ENCODE measurements around the gene PCBP3.
"Not testable (repeated sequence)": the region's sequence is repeated elsewhere in the genome, so short reads cannot be mapped to it uniquely, and the experiment has no call there.

The PCBP3 gene

DNA sequence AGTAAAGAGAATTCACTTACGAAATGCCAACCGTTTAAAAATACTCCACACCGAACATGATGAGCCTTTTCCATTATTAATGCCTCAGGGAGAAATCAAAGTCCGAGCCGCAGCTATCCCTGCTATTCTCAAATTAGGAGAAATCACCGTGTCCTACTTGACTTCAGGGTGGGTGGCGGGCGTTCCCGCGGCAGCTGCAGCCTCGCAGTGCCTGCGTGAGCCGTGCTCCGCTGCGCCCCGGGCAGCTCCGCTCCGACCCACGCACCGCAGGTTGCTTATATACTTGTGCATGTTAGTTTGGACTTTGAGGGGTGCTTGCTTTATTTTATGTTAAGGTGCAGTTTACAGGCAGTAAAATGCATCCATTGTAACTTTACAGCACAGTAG, 35.6 kb upstream of the PCBP3 start:
- TF ChIP-seq, protein P1, sequence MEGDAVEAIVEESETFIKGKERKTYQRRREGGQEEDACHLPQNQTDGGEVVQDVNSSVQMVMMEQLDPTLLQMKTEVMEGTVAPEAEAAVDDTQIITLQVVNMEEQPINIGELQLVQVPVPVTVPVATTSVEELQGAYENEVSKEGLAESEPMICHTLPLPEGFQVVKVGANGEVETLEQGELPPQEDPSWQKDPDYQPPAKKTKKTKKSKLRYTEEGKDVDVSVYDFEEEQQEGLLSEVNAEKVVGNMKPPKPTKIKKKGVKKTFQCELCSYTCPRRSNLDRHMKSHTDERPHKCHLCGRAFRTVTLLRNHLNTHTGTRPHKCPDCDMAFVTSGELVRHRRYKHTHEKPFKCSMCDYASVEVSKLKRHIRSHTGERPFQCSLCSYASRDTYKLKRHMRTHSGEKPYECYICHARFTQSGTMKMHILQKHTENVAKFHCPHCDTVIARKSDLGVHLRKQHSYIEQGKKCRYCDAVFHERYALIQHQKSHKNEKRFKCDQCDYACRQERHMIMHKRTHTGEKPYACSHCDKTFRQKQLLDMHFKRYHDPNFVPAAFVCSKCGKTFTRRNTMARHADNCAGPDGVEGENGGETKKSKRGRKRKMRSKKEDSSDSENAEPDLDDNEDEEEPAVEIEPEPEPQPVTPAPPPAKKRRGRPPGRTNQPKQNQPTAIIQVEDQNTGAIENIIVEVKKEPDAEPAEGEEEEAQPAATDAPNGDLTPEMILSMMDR (conservative IDR thresholded peaks at IDR 0.05; ENCODE audit: control insufficient read depth, insufficient read depth, low read depth, low read length): no peak
- DNase-seq (ENCODE audit: low read depth): no peak
- H3K4me3 ChIP-seq (ENCODE audit: control insufficient read depth, low read depth, low read length): no peak overlapping the region

DNA sequence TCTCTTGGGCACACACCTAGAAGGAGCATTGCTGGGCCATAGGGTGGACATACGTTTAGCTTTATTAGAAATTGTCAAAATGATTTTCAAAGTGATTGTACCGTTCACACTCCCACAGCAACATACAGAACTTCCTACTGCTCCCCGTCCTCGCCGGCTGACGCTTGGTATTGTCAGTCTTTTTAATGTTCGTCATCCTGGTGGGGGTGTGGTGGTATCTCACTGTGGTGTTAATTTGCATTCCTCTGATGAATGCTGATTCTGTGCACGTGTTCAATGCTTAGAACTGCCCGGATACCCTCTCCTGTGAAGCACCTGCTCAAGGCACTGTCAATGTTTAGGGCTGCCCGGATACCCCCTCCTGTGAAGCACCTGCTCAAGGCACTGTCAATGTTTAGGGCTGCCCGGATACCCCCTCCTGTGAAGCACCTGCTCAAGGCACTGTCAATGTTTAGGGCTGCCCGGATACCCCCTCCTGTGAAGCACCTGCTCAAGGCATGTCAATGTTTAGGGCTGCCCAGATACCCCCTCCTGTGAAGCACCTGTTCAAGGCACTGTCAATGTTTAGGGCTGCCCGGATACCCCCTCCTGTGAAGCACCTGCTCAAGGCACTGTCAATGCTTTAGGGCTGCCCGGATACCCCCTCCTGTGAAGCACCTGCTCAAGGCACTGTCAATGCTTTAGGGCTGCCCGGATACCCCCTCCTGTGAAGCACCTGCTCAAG, 34.6 kb upstream of the PCBP3 start:
- DNase-seq (ENCODE audit: low read depth); H3K4me3 ChIP-seq (ENCODE audit: control insufficient read depth, low read depth, low read length): not testable (repeated sequence)

DNA sequence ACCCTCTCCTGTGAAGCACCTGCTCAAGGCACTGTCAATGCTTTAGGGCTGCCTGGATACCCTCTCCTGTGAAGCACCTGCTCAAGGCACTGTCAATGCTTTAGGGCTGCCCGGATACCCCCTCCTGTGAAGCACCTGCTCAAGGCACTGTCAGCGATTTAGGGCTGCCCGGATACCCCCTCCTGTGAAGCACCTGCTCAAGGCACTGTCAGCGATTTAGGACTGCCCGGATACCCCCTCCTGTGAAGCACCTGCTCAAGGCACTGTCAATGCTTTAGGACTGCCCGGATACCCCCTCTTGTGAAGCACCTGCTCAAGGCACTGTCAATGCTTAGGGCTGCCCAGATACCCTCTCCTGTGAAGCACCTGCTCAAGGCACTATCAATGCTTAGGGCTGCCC, 33.9 kb upstream of the PCBP3 start:
- DNase-seq (ENCODE audit: low read depth); H3K4me3 ChIP-seq (ENCODE audit: control insufficient read depth, low read depth, low read length): not testable (repeated sequence)

DNA sequence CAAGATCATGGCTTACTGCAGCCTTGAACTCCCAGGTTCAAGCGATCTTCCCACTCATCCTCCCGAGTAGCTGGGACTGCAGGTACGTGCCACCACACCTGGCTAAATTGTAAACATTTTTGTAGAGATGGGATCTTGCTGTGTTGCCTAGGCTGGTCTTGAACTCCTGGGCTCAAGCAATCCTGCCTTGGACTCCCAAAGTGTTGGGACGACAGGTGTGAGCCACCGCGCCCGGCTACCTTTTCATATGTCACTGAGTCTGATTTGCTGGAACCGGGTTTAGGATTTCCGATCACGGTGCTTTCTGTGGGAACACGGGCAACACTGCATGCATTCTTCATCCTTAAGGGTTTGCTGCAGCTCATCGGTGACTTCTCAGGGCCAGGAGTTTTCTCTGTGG, 32.2 kb upstream of the PCBP3 start:
- TF ChIP-seq, protein P1 (conservative IDR thresholded peaks at IDR 0.05; ENCODE audit: control insufficient read depth, insufficient read depth, low read depth, low read length): no peak
- H3K4me3 ChIP-seq (ENCODE audit: control insufficient read depth, low read depth, low read length): no peak overlapping the region
- DNase-seq (ENCODE audit: low read depth): no peak

DNA sequence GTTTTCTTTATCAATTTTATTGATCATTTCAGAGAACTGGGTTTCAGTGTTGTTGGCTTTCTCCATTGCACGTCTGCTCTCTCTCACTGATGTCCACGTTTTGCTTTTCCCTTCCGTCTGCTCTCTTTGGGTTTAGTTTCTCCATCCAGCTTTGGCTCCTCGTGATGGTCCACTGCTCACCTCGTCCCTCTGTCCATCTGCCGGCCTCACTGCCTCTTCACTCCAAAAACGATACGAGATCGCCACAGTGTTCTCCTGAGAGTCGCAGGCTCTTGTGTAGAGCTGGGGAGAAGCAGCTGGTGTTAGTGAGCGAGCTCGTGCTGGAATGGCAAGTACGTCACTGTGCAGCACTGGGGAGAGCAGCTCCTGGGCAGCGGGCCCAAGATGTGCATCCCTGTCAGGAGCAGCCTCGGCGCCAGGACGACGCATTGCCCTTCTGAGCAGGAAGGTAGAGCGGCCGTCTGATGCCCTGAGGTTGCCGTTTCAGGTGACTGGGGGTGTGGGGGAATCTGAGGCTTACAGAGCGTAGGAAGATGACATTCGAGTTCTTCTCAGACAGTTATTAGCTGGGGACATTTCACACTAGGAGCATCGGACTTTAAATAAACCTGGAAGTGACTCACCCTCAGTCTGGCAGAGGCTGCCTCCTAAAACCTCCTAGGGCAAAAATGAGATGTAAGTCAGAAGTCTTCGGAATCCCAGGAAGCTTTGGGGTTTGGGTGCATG, 31.4 kb upstream of the PCBP3 start:
- no peak overlapping the region for H3K4me3 ChIP-seq (ENCODE audit: control insufficient read depth, low read depth, low read length)
- TF ChIP-seq, protein P1 (conservative IDR thresholded peaks at IDR 0.05; ENCODE audit: control insufficient read depth, insufficient read depth, low read depth, low read length): no peak
- DNase-seq (ENCODE audit: low read depth): peak; percentile 89

DNA sequence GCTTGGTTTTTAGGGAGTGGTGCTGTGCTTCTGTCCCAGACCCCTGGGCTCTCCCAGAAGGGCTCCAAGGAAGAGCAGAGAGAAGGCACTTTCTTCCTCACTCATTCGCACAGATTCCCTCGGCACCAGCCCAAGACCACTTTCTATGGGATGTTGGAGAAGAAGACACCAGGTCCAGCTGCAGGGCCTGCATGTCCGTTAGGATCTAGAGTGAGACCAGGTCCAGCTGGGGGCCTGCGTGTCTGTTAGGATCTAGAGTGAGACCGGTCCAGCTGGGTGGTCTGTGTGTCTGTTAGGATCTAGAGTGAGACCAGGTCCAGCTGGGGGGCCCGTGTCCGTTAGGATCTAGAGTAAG, 30.9 kb upstream of the PCBP3 start:
- not testable (repeated sequence) for DNase-seq (ENCODE audit: low read depth); H3K4me3 ChIP-seq (ENCODE audit: control insufficient read depth, low read depth, low read length)

DNA sequence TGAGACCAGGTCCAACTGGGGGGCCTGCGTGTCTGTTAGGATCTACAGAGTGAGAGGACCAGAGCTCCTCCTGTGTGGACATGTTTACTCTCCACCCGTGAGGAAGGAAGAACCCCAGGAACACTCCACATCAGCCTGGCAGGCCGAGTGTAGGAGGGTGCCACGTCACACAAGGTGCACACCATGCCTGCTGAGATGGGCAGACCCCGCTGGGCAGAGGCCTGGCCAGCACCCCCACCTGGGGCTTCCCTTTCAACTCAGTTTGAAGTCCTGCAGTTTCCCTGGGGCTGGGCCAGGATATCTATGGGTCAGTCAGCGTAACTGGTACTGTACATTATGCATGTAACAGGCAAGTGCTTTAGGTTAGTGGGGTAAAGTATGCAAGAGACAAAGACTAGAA, 30.1 kb upstream of the PCBP3 start:
- TF ChIP-seq, protein P1 (conservative IDR thresholded peaks at IDR 0.05; ENCODE audit: control insufficient read depth, insufficient read depth, low read depth, low read length): no peak
- no peak for DNase-seq (ENCODE audit: low read depth)
- H3K4me3 ChIP-seq (ENCODE audit: control insufficient read depth, low read depth, low read length): no peak overlapping the region

DNA sequence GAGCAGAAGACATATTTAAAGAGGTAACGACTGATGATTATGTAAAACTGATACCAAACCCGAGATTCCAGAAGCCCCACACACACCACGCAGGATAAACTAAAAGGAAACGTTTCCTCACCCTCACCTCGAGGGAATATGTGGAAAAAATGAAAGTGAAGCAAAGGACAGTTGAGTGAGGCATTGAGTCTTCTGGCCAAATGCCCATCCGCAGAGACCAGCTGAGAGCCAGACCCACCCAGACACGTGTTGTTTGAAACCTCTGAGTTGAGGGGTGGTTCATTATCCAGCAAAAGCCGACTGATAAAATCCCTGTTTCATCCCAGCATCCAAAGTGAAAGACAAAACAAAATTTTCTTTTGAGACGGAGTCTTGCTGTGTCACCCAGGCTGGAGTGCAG, 29.6 kb upstream of the PCBP3 start:
- peak; percentile 55 for DNase-seq (ENCODE audit: low read depth)
- TF ChIP-seq, protein P1 (conservative IDR thresholded peaks at IDR 0.05; ENCODE audit: control insufficient read depth, insufficient read depth, low read depth, low read length): no peak
- no peak overlapping the region for H3K4me3 ChIP-seq (ENCODE audit: control insufficient read depth, low read depth, low read length)
